Common myeloid progenitor, CD34-positive (primary cell): ENCODE measurements around the gene PTPRN2. TPM values are rescaled to one million over a fixed set of nuclear protein-coding genes. Genes with fewer than 3 reads are reported as not detected.
"Not testable (repeated sequence)": the region's sequence is repeated elsewhere in the genome, so short reads cannot be mapped to it uniquely, and the experiment has no call there.

Experiments
- CTCF ChIA-PET: fragments of 350-600 bp; sonication (Branson Sonifier 250); formaldehyde crosslinking; loops from one replicate; lab custom pipeline; 2021; ENCODE audit warnings: antibody characterized with exemption; lab: Charles Lee
- POLR2A ChIA-PET: fragments of 350-600 bp; sonication (Branson Sonifier 250); formaldehyde crosslinking; loops from one replicate; lab custom pipeline; 2021; ENCODE audit warnings: antibody characterized with exemption; lab: Charles Lee
- DNase-seq, 3 donors: peaks; one replicate each; pipeline versions ENCODE4 v3.0.0 to v3.0.0-alpha.2; 2013
- H3K27ac ChIP-seq, 2 experiments: 1 replicate in 1 of 2; 2 replicates in 1 of 2; pipeline ENCODE4 v1.7.0; 2013; ENCODE audit warnings: inconsistent platforms in 2 of 2, low read length in 2 of 2, mild to moderate bottlenecking in 2 of 2, low read depth in 1 of 2, moderate library complexity in 1 of 2; ENCODE audit not compliant: severe bottlenecking in 2 of 2, insufficient read depth in 1 of 2, poor library complexity in 1 of 2
- H3K27me3 ChIP-seq, 5 experiments: replicated peaks in 2 of 5; 1 replicate in 3 of 5; 2 replicates in 2 of 5; pipeline versions ENCODE4 v1.6.1 to v1.7.0; 2013; ENCODE audit warnings: low read length in 4 of 5, mild to moderate bottlenecking in 2 of 5, moderate library complexity in 2 of 5, inconsistent platforms in 1 of 5; ENCODE audit not compliant: insufficient read depth in 5 of 5, control insufficient read depth in 4 of 5
- H3K36me3 ChIP-seq, 4 experiments: 1 replicate in 2 of 4; 2 replicates in 2 of 4; pipeline versions ENCODE4 v1.6.1 to v1.7.0; 2013; ENCODE audit warnings: low read length in 3 of 4, control low read depth in 1 of 4, mild to moderate bottlenecking in 1 of 4; ENCODE audit not compliant: control insufficient read depth in 4 of 4, insufficient read depth in 4 of 4
- H3K4me1 ChIP-seq, 4 experiments: 1 replicate in 3 of 4; 2 replicates in 1 of 4; pipeline versions ENCODE4 v1.6.1 to v1.7.1; 2013; ENCODE audit warnings: low read length in 3 of 4, mild to moderate bottlenecking in 3 of 4, control low read depth in 1 of 4, inconsistent platforms in 1 of 4, moderate library complexity in 1 of 4; ENCODE audit not compliant: control insufficient read depth in 4 of 4, insufficient read depth in 4 of 4; ENCODE audit errors: control extremely low read depth in 1 of 4
- H3K4me3 ChIP-seq, 7 experiments: 1 replicate in 4 of 7; 2 replicates in 3 of 7; pipeline versions ENCODE4 v1.5.1 to v1.7.0; 2013; ENCODE audit warnings: mild to moderate bottlenecking in 7 of 7, low read length in 6 of 7, moderate library complexity in 6 of 7, inconsistent platforms in 2 of 7, low read depth in 2 of 7, control low read depth in 1 of 7; ENCODE audit not compliant: insufficient read depth in 4 of 7, control insufficient read depth in 1 of 7; ENCODE audit errors: extremely low read depth in 1 of 7
- H3K9me3 ChIP-seq, 5 experiments: 1 replicate in 4 of 5; 2 replicates in 1 of 5; pipeline versions ENCODE4 v1.6.1 to v1.7.1; 2013; ENCODE audit warnings: low read length in 4 of 5, mild to moderate bottlenecking in 2 of 5, inconsistent platforms in 1 of 5, low read depth in 1 of 5, moderate library complexity in 1 of 5; ENCODE audit not compliant: control insufficient read depth in 4 of 5, insufficient read depth in 2 of 5; ENCODE audit errors: control extremely low read depth in 1 of 5
- WGBS: methylation state at CpG from one replicate; pipeline ENCODE4 v1.1.5; 2013; ENCODE audit not compliant: insufficient coverage; 5-methylcytosine and 5-hydroxymethylcytosine counted together
- polyA plus RNA-seq: library from polyadenylated mRNA; unstranded; fragments of 120-200 nt; gene quantifications from one replicate; pipeline ENCODE4 v1.2.1, GENCODE V29; 2013

Gene PTPRN2
- 0.24 TPM for polyA plus RNA-seq

DNA sequence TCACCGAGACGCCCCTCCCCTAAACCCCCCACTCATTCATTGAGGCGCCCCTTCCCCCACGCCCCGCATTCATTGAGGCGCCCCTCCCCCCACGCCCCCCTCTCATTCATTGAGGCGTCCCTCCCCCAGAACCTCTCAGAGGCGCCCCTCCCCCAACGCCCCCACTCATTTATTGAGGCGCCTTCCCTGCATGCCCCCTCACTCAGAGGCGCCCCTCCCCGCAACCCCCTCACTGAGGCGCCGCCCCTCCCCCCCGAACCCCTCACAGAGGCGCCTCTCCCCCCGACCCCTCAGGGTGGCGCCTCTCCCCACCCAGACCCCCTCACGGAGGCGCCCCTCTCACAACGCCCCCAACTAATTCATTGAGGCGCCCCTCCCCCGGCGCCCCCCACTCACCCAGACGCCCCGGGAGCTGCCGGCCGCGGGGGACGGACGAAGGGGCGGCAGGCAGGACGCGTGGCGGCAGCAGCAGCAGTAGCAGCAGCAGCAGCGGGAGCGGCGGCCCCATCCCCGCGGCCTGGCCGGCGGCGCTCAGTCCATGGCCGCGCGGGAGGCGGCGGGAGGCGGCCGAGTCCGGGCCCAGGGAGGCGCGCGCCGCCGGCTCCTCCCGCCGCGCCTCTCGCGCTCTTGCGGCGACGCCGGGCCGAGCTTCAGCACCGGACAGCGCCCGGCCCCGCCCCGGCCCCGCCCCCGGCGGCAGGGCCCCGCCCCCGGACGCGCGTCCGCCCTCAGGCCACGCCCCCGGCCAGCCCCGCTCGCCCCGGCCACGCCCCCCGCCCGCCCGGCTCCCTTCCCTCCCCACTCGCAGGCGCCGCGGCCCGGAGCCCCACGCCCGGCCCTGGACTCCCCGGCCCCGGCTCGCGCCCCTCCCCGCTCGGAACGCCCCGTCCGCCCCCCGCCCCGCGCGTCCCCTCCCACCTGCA is at the start of gene PTPRN2:
Gene PTPRN2 (minus strand): TSS at position 662 of the 923 bp plus-strand sequence.
- POLR2A ChIA-PET, result no interaction called here
- WGBS, result 0% methylated on average over 20 of the region's 110 CpGs

DNA sequence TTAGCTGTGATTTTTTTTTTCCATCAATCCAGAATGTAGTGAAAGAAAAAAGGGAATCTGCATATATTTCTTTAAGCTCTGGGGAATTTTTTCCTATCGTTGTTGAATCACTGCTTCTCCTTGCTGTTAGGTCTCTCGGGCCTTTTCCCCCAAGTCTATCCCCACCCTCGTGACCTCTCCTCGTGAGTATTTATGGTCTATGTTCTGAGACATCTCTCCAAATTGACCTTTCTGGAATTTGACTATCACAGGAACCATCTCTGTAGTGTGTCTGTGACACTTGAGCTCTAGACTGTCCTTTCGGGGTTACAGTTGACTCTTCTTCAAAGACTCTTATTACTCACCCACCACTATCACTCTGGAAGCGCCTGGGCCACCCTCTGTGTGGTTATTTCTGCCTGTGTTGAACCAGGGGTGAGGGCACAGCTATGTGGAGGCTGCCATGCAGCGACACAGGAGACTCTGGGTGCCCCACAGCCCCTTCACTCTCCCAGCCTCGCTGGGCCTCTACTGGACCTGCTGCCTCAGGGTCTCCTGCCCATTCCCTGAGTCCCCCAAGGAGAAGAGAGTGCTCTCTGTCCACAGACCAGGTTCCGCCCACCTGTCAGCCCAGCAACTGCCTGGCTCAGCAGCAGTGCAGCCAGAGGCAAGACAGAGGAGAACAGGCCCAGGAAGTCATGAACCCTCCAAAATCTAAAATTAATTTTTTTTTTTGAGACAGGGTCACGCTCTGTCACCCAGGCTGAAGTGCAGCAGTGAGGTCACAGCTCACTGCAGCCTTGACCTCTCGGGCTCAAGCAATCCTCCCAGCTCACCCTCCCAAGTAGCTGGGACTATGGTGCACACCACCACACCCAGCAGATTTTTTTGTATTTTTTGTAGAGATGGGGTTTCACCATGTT is 45.7 kb upstream of the PTPRN2 start:
- Histone ChIP-seq H3K4me1 (no peaks in the 10 kb centered on the region), H3K9me3 (no peaks in the 10 kb centered on the region), H3K27me3 (no peaks in the 10 kb centered on the region), H3K27ac (no peak overlapping the region), H3K36me3 (peaks cover 6 to 45% (median 16%) of the 10 kb centered on the region in 4 experiments), H3K4me3 (no peak overlapping the region)
- ChIA-PET CTCF (no interaction called here), POLR2A (no interaction called here)
- DNase-seq, result no peak
- WGBS, result 96% methylated on average over 7 of the region's 11 CpGs

More for the DNA sequence above, at the start of gene PTPRN2:
- no peaks in the 10 kb centered on the region for H3K36me3 ChIP-seq
- CTCF ChIA-PET, result no interaction called here
- H3K4me3 ChIP-seq, result peak within 1 kb of the TSS in 3 of 7 experiments; percentile 21 to 55 (median 48)
- H3K9me3 ChIP-seq, result peaks cover 0 to 11% (median 3%) of the 10 kb centered on the region in 5 experiments
- no peak within 1 kb of the TSS for H3K27ac ChIP-seq
- H3K27me3 ChIP-seq, result peaks cover 15 to 79% (median 17%) of the 10 kb centered on the region in 5 experiments
- peaks cover 0 to 12% (median 6%) of the 10 kb centered on the region in 4 experiments for H3K4me1 ChIP-seq
- peak; percentile 22 to 59 (median 58) for DNase-seq

DNA sequence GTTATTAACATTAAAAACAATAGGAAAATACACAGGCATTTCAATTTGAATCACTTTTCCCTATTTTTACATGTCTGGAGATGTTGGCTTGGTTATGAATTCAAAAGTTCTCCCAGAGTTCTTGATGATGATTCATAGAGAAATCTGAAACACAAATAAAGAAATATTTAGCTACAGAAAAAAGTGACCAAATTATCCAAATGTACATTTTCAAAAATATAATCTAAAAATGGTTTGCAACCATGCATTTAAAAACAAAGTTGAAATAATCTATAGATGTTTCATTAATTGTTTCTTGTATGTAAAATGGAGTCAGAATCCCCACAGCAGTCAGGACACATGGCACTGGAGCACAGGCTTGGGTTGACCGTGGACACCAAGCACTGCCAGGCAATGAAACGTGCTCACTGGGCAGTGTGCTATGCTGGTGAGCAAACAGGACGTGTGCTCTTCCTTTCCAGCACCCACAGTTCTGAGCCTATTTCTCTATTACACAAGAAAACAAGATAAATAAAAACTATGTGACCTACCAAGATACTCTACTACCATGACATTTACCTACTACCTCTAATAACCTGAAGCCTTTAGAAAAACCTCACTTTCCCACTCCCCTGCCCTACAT is 44.1 kb upstream of the PTPRN2 start:
- DNase-seq, result no peak
- Histone ChIP-seq H3K36me3 (peaks cover 6 to 45% (median 14%) of the 10 kb centered on the region in 4 experiments), H3K27ac (no peak overlapping the region), H3K9me3 (no peaks in the 10 kb centered on the region), H3K4me3 (no peak overlapping the region), H3K27me3 (no peaks in the 10 kb centered on the region), H3K4me1 (no peaks in the 10 kb centered on the region)
- ChIA-PET POLR2A (no interaction called here), CTCF (no interaction called here)
- 100% methylated on average over 1 of the region's 3 CpGs for WGBS

DNA sequence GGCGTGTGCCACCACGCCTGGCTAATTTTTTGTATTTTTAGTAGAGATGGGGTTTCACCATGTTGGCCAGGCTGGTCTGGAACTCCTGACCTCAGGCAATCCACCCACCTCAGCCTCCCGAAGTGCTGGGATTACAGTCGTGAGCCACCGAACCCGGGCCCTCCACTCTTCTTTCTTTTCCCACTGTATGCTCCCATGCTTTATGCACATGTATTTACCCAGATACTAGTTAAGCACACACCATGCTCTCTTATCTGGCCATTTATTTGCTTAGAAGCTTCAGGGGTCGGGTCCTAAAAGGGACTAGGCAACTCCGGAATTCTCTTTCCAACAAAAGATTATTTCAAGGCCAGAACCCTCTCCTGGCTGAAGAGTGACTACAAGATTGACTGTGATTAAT is 38.7 kb upstream of the PTPRN2 start:
- H3K4me1 ChIP-seq, POLR2A ChIA-PET, CTCF ChIA-PET, H3K9me3 ChIP-seq, DNase-seq, H3K4me3 ChIP-seq, H3K27ac ChIP-seq, H3K27me3 ChIP-seq: not testable (repeated sequence)
- H3K36me3 ChIP-seq, result peaks cover 4 to 23% (median 14%) of the 10 kb centered on the region in 4 experiments
- 97% methylated on average over 5 of the region's 8 CpGs for WGBS

DNA sequence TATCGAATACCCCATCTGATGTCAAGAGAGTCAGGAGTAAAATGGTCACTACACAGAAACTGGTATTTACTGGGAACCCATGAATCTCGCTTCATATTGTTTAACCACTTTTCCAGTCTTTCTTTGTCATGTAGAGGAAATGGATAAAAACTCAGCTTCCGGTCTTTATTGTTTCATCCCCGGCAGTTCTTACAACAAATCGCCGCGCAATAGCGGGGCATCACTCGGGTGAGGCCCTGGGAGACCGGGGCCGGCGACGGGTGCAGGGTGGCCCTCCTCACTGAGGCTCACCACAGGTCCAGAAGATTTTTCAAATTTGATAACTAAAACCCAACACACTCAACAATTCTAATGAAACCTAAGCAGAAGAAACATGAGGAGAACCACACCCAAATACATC is 35.6 kb upstream of the PTPRN2 start:
- Histone ChIP-seq H3K27ac (no peak overlapping the region), H3K9me3 (no peaks in the 10 kb centered on the region), H3K4me3 (no peak overlapping the region), H3K36me3 (peaks cover 0 to 12% (median 2%) of the 10 kb centered on the region in 4 experiments), H3K4me1 (no peaks in the 10 kb centered on the region), H3K27me3 (no peaks in the 10 kb centered on the region)
- no peak for DNase-seq
- ChIA-PET POLR2A (no interaction called here), CTCF (no interaction called here)
- 97% methylated on average over 9 of the region's 13 CpGs for WGBS

DNA sequence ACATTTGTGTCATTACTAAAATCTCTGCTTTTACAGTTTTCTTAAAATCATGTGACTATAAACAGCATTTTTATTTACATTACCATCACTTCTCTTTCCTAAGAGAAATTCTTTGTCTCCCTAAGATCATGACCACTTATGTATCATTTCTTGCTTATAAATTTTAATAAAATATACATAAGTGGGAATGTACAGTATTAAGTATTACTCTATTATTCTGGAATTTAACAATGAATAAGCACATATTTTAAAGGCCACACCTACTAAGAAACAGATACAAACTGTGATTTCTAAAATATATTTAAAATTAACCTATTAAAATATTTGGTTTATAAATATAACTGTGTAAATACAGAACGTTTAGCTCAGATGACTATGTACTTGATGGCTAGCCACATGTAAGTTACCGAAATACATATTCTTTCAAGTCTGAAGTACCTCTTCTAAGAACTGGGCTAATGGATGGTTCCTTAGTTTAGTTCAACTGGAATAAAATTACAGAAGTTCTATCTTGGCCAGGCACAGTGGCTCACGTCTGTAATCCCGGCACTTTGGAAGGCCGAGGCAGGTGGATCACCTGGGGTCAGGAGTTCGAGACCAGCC is 33.3 kb upstream of the PTPRN2 start:
- DNase-seq, result no peak
- Histone ChIP-seq H3K9me3 (no peaks in the 10 kb centered on the region), H3K36me3 (peaks cover 0 to 4% (median under 1%) of the 10 kb centered on the region in 4 experiments), H3K27ac (no peak overlapping the region), H3K27me3 (no peaks in the 10 kb centered on the region), H3K4me3 (no peak overlapping the region), H3K4me1 (no peaks in the 10 kb centered on the region)
- ChIA-PET CTCF (no interaction called here), POLR2A (no interaction called here)
- 100% methylated on average over 2 of the region's 6 CpGs for WGBS
